GM12878 (cell line): Measurements from ENCODE around the gene AKAP13.

Experiments used
- CHD1 ChIP-seq: IDR thresholded peaks from 2 replicates; pipeline ENCODE4 v1.6.1; 2012; ENCODE audit warnings: low read depth, low read length, improper control_type of control experiment
- EZH2 ChIP-seq: IDR thresholded peaks from 2 replicates; pipeline ENCODE4 v1.6.1; 2012; ENCODE audit warnings: low read depth, mild to moderate bottlenecking, control low read depth, inconsistent platforms, low read length, borderline replicate concordance; ENCODE audit not compliant: control insufficient read depth
- KDM1A ChIP-seq: fragments of 200-600 bp; sonication (generic); IDR thresholded peaks from 2 replicates; pipeline ENCODE4 v1.6.1; 2016; ENCODE audit warnings: borderline replicate concordance
- POLR2A ChIP-seq: IDR thresholded peaks from 2 replicates; pipeline ENCODE4 v1.6.1; 2011; ENCODE audit warnings: low read depth, mild to moderate bottlenecking, low read length
- RCOR1 ChIP-seq: conservative IDR thresholded peaks from 2 replicates; pipeline ENCODE4 v1.6.1; 2012; ENCODE audit warnings: low read depth, low read length, improper control_type of control experiment
- TF ChIP-seq, protein P1 (sequence below), 3 experiments: IDR thresholded peaks in 2 of 3; conservative IDR thresholded peaks in 1 of 3; 2 replicates each; pipeline ENCODE4 v1.5.1; 2011; ENCODE audit warnings: low read depth in 3 of 3, low read length in 3 of 3, mild to moderate bottlenecking in 3 of 3, control low read depth in 2 of 3, moderate library complexity in 2 of 3, inconsistent platforms in 1 of 3, mixed read lengths in 1 of 3; ENCODE audit not compliant: control insufficient read depth in 2 of 3, insufficient read depth in 1 of 3; ENCODE audit errors: extremely low read depth in 1 of 3
- TF ChIP-seq, protein P2 (sequence below): IDR thresholded peaks from 2 replicates; pipeline ENCODE4 v1.6.1; 2012; ENCODE audit warnings: low read length, inconsistent platforms
- TF ChIP-seq, protein P3 (sequence below): fragments of 450-650 bp; IDR thresholded peaks from 2 replicates; pipeline ENCODE4 v1.6.1; 2014; ENCODE audit warnings: mild to moderate bottlenecking

DNA sequence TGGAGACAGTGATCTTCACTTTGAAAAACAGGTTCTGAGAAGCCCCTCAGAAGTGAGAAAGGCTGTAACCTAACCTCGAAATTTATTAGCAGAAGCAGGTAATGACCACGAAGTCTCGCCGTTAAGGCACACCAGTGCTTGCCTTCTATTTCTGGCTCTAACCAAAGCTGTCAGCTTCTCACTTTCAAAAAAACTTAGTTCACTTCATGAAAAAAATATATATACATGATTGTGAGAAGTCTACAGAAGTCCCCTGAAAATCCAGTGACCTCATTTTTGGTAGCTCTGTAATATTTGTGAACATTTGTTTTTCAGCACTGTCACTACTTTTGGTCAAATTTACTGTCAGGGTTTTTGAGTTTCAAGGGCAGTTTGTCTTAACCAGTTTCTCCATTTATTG is 19.1 kb upstream of the AKAP13 start:
- TF ChIP-seq, protein P1, sequence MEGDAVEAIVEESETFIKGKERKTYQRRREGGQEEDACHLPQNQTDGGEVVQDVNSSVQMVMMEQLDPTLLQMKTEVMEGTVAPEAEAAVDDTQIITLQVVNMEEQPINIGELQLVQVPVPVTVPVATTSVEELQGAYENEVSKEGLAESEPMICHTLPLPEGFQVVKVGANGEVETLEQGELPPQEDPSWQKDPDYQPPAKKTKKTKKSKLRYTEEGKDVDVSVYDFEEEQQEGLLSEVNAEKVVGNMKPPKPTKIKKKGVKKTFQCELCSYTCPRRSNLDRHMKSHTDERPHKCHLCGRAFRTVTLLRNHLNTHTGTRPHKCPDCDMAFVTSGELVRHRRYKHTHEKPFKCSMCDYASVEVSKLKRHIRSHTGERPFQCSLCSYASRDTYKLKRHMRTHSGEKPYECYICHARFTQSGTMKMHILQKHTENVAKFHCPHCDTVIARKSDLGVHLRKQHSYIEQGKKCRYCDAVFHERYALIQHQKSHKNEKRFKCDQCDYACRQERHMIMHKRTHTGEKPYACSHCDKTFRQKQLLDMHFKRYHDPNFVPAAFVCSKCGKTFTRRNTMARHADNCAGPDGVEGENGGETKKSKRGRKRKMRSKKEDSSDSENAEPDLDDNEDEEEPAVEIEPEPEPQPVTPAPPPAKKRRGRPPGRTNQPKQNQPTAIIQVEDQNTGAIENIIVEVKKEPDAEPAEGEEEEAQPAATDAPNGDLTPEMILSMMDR (IDR thresholded peaks at IDR 0.05 in 2 of 3, conservative IDR thresholded peaks at IDR 0.05 in 1 of 3; ENCODE audit: control insufficient read depth in 2 of 3, extremely low read depth in 1 of 3, insufficient read depth in 1 of 3, low read depth in 3 of 3, low read length in 3 of 3), result no peak
- no peak for TF ChIP-seq POLR2A
- no peak for TF ChIP-seq CHD1
- TF ChIP-seq EZH2, result no peak
- TF ChIP-seq, protein P2, sequence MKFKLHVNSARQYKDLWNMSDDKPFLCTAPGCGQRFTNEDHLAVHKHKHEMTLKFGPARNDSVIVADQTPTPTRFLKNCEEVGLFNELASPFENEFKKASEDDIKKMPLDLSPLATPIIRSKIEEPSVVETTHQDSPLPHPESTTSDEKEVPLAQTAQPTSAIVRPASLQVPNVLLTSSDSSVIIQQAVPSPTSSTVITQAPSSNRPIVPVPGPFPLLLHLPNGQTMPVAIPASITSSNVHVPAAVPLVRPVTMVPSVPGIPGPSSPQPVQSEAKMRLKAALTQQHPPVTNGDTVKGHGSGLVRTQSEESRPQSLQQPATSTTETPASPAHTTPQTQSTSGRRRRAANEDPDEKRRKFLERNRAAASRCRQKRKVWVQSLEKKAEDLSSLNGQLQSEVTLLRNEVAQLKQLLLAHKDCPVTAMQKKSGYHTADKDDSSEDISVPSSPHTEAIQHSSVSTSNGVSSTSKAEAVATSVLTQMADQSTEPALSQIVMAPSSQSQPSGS, result peak; percentile 86; the same call in 1 of the 2 replicates
- no peak for TF ChIP-seq KDM1A
- TF ChIP-seq, protein P3, sequence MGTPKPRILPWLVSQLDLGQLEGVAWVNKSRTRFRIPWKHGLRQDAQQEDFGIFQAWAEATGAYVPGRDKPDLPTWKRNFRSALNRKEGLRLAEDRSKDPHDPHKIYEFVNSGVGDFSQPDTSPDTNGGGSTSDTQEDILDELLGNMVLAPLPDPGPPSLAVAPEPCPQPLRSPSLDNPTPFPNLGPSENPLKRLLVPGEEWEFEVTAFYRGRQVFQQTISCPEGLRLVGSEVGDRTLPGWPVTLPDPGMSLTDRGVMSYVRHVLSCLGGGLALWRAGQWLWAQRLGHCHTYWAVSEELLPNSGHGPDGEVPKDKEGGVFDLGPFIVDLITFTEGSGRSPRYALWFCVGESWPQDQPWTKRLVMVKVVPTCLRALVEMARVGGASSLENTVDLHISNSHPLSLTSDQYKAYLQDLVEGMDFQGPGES, result no peak
- TF ChIP-seq RCOR1, result no peak
